ENCODE results near the gene PAFAH1B2. TPM values are rescaled to one million over a fixed set of nuclear protein-coding genes. Genes with fewer than 3 reads are reported as not detected.
"Not testable (repeated sequence)": the region's sequence is repeated elsewhere in the genome, so short reads cannot be mapped to it uniquely, and the experiment has no call there.

Gene PAFAH1B2
- total RNA-seq, 1 donor from 2014 or later: 134 TPM

DNA sequence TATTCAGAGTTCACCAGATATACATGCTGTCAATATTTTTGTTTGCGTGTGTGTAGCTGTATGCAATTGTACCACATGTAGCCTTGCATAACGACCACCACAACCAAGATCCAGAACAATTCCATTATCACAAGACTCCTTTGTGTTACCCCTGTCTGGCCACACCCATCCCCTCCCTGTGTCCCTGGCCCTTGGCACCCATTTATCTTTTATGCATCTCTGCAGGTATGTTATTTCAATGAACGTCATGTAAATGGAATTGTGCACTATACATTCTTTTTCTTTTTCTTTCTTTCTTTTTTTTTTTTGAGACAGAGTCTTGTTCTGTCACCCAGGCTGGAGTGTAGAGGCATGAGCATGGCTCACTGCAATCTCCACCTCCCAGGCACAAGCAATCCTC, 9.7 kb upstream of the PAFAH1B2 start:
- Mint-ChIP-seq H3K27ac (ENCODE audit: unreplicated experiment) (no peak overlapping the region), H3K36me3 (ENCODE audit: low read depth) (no peaks in the 10 kb centered on the region), H3K4me1 (no peaks in the 10 kb centered on the region), H3K4me3 (no peak overlapping the region), H3K9me3 (no peaks in the 10 kb centered on the region), H3K27me3 (ENCODE audit: low read depth) (no peaks in the 10 kb centered on the region)
- TF ChIP-seq, protein P1, sequence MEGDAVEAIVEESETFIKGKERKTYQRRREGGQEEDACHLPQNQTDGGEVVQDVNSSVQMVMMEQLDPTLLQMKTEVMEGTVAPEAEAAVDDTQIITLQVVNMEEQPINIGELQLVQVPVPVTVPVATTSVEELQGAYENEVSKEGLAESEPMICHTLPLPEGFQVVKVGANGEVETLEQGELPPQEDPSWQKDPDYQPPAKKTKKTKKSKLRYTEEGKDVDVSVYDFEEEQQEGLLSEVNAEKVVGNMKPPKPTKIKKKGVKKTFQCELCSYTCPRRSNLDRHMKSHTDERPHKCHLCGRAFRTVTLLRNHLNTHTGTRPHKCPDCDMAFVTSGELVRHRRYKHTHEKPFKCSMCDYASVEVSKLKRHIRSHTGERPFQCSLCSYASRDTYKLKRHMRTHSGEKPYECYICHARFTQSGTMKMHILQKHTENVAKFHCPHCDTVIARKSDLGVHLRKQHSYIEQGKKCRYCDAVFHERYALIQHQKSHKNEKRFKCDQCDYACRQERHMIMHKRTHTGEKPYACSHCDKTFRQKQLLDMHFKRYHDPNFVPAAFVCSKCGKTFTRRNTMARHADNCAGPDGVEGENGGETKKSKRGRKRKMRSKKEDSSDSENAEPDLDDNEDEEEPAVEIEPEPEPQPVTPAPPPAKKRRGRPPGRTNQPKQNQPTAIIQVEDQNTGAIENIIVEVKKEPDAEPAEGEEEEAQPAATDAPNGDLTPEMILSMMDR (conservative IDR thresholded peaks at IDR 0.05): no peak
- no peak for DNase-seq (ENCODE audit: low read depth, low spot score)

DNA sequence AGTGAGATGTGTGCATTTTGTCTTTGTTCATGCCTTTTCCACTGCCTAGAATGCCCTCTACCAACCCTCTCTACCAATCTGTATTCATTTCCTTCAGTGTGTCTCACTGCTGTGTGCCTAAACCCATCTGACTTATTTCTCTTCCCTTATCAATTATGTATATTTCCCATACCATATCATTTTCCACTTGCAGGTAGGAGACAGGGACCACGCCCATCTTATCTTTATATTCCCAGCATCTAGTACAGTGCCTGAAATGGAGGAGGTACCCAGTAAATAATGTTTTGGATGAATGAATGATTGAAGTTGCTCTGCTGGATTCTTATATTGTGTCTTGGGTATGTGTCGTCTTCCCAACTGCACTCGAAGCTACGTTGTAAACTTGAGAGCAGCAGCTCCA, 9.1 kb upstream of the PAFAH1B2 start:
- not testable (repeated sequence) for H3K36me3 Mint-ChIP-seq (ENCODE audit: low read depth); H3K27ac Mint-ChIP-seq (ENCODE audit: unreplicated experiment); H3K4me1 Mint-ChIP-seq; H3K9me3 Mint-ChIP-seq; H3K27me3 Mint-ChIP-seq (ENCODE audit: low read depth); DNase-seq (ENCODE audit: low read depth, low spot score); H3K4me3 Mint-ChIP-seq

DNA sequence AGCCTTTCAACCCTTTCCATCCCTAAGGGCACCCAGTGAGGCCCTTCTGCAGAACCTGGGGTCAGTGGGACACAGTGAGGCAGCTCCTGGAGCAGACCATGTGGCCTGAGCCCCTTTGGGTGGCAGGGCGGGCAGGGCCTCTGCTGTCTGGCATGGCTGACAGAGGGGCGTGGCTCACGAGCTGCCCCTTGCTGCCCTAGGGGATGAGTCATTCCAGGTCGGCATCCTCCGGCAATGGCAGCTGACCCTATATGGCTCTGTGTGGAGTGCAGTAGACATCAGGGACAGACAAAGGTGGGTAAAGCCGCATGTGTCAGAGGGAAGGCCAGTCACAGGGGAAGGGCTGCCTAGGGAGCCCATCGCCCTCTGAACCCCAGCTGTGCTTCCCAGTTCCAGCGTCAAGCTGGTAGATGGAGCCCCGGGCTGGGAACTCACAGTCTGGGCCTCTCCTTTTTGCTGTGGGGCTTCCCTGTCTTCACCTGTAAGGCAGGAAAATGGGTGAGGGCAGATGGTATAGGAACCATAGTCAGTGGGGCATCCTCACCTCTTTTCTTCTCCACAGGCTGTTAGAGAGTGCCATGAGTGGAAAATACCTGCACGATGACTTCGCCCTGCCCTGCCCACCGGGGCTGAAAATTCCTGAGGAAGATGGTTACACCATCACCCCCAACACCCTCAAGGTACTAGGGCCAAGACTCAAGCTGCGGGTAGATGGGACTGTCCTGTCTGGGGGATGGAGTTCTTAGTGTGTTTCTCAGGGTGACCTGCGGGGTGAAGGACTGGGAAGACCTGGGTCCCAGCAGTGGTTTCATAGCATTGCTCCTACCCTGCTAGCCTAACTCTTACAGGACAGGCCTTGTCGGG, 6.6 kb upstream of the PAFAH1B2 start:
- not testable (repeated sequence) for H3K9me3 Mint-ChIP-seq; H3K27ac Mint-ChIP-seq (ENCODE audit: unreplicated experiment); H3K4me3 Mint-ChIP-seq; H3K36me3 Mint-ChIP-seq (ENCODE audit: low read depth); DNase-seq (ENCODE audit: low read depth, low spot score); H3K4me1 Mint-ChIP-seq
- peaks cover 12% of the 10 kb centered on the region for H3K27me3 Mint-ChIP-seq (ENCODE audit: low read depth)

DNA sequence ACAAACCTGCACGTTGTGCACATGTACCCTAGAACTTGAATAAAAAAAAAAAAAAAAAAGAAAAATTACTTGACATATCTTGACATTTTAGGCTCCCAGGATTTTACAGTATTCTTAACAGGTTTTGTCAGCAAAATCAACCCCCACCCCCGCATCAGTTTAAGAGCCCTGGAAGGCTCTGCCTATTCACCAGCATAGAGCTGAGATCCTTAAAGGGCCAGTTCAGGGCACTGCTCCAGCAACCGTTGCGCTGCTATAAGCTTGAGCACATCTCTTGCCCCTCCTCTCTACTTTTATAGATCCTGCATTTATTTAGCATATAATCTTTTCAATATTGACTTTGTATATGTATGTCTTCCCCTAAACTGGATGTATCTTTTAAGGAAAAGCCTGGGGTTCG, 697 bp upstream of the PAFAH1B2 start:
- H3K27ac Mint-ChIP-seq (ENCODE audit: unreplicated experiment): peak overlapping the region; percentile 95
- DNase-seq (ENCODE audit: low read depth, low spot score): no peak

DNA sequence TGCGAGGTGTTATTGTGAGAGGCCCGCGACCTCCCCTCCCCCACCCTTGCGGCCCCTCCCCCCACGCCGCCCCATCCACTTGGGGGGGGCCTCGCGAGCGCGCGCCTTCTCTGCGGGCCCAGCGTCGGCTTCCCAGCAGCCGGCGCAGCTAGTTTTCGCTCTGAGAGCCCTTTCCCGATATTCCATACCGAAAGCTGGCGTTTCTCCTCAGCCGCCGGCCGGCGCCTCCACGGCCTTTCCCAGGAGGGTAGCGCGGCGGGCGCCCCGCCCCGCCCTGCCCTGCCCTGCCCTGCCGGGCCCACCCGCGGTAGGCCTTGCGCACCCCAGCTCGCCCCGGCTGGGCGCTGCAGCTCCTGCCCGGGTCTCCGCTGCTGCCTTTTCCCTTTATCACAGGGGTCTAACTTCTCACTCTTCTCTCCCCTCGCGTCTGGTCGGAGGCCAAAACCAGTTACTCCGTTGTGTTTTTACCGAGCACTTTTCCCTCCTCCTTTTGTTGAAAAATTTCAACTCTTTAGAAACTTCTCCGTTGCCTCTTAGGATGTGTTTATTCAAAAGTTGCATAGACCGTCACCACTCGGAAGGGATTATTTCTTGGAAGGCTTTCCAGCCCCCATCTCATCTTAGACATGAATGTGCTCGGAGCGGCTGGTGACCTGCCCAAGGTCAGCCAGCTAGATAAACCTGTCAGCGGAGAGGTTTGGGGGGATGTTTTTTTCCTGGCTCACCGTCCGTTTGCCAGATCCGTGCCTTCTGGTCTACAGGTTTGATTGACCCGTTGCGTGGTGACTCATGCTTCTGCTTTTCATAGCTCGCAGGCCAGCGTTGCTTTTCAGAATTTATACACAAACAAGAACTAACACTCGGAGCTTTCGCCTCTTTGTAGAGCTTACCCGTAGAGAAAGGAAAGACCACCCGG, 648 bp downstream of the PAFAH1B2 start:
- Mint-ChIP-seq H3K36me3 (ENCODE audit: low read depth) (peaks cover 2% of the 10 kb centered on the region), H3K9me3 (no peaks in the 10 kb centered on the region), H3K27ac (ENCODE audit: unreplicated experiment) (peak overlapping the region; percentile 83), H3K4me1 (peaks cover 42% of the 10 kb centered on the region), H3K27me3 (ENCODE audit: low read depth) (peaks cover 18% of the 10 kb centered on the region), H3K4me3 (peak overlapping the region; percentile 99)
- DNase-seq (ENCODE audit: low read depth, low spot score): peak; percentile 3
- TF ChIP-seq, protein P1 (conservative IDR thresholded peaks at IDR 0.05): peak; percentile 12

More for the DNA sequence above, 697 bp upstream of the PAFAH1B2 start:
- Mint-ChIP-seq H3K4me3 (peak overlapping the region; percentile 99), H3K9me3 (no peaks in the 10 kb centered on the region), H3K4me1 (peaks cover 42% of the 10 kb centered on the region), H3K27me3 (ENCODE audit: low read depth) (peaks cover 18% of the 10 kb centered on the region), H3K36me3 (ENCODE audit: low read depth) (peaks cover 2% of the 10 kb centered on the region)
- TF ChIP-seq, protein P1 (conservative IDR thresholded peaks at IDR 0.05): no peak

DNA sequence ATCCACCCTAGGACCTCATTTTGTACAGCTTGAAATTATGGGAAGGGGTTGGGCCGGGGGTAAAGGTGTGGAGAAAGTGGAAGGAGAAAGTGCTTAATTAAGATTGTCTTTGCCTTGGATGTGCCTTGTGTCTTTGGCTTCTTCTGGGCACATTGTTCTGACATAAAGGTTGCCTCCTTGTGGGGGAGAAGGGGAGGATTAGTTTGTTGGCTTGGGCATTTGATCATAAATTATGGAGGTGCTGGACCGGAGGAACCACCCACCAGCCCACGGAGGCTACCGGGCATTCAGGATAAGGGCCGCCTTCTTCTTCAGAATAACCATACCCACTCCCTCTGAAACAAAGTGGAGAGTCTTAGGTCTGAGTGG, 1.3 kb downstream of the PAFAH1B2 start:
- Mint-ChIP-seq H3K4me3 (peak overlapping the region; percentile 99), H3K36me3 (ENCODE audit: low read depth) (peaks cover 2% of the 10 kb centered on the region), H3K27me3 (ENCODE audit: low read depth) (peaks cover 14% of the 10 kb centered on the region), H3K4me1 (peaks cover 42% of the 10 kb centered on the region), H3K9me3 (no peaks in the 10 kb centered on the region), H3K27ac (ENCODE audit: unreplicated experiment) (peak overlapping the region; percentile 83)
- TF ChIP-seq, protein P1 (conservative IDR thresholded peaks at IDR 0.05): peak; percentile 50
- DNase-seq (ENCODE audit: low read depth, low spot score): no peak
